B cell (primary cell): ENCODE results near the gene VEZT. TPM values are rescaled to one million over a fixed set of nuclear protein-coding genes. Genes with fewer than 3 reads are reported as not detected.
A peak's percentile ranks its signal among the peaks of the same experiment; 100 is the strongest.

Experiments
- ATAC-seq: fragments of 200-7000 bp; cut with Tn5 transposase; one replicate; pipeline ENCODE4 v1.10.0; 2021; ENCODE audit warnings: low read depth, mild to moderate bottlenecking, moderate number of reproducible peaks, moderate library complexity
- CTCF ChIA-PET: fragments of 350-600 bp; sonication (Branson Sonifier 250); formaldehyde crosslinking; loops from one replicate; lab custom pipeline; 2021; ENCODE audit warnings: antibody characterized with exemption, inconsistent platforms; lab: Charles Lee
- POLR2A ChIA-PET: fragments of 350-600 bp; sonication (Branson Sonifier 250); formaldehyde crosslinking; loops from one replicate; lab custom pipeline; 2021; ENCODE audit warnings: antibody characterized with exemption; lab: Charles Lee
- DNase-seq: peaks from one replicate; pipeline ENCODE4 v3.0.0; 2013
- H2AFZ ChIP-seq: 2 replicates; pipeline ENCODE4 v1.6.1; 2012; ENCODE audit warnings: mild to moderate bottlenecking, low read depth, low read length; ENCODE audit not compliant: insufficient read depth, poor library complexity, severe bottlenecking
- H3K27ac ChIP-seq, 2 donors: 1 replicate in 1 of 2; 2 replicates in 1 of 2; pipeline ENCODE4 v1.5.1; 2012 to 2013; ENCODE audit warnings: low read length in 2 of 2, mild to moderate bottlenecking in 2 of 2, moderate library complexity in 1 of 2
- H3K27me3 ChIP-seq, 4 experiments: fragments of 200-600 bp in 1 of 4; sonication (generic) in 1 of 4; replicated peaks in 1 of 4; 1 replicate in 2 of 4; 2 replicates in 2 of 4; pipeline versions ENCODE4 v1.6.1 to v1.7.0; 2013 to 2016; ENCODE audit warnings: low read length in 3 of 4, mild to moderate bottlenecking in 2 of 4, mixed read lengths in 1 of 4, moderate library complexity in 1 of 4; ENCODE audit not compliant: insufficient read depth in 4 of 4, control insufficient read depth in 3 of 4; ENCODE audit errors: control extremely low read depth in 1 of 4
- H3K36me3 ChIP-seq, 2 experiments: replicated peaks in 1 of 2; 1 replicate in 1 of 2; 2 replicates in 1 of 2; pipeline versions ENCODE4 v1.6.1 to v1.7.1; 2013; ENCODE audit warnings: low read length in 1 of 2; ENCODE audit not compliant: insufficient read depth in 2 of 2, control insufficient read depth in 1 of 2; ENCODE audit errors: control extremely low read depth in 1 of 2, extremely low read depth in 1 of 2
- H3K4me1 ChIP-seq, 2 donors: fragments of 200-600 bp in 1 of 2; sonication (generic) in 1 of 2; 1 replicate in 1 of 2; 2 replicates in 1 of 2; pipeline versions ENCODE4 v1.5.1 to v1.6.1; 2013 to 2017; ENCODE audit warnings: low read length in 2 of 2; ENCODE audit not compliant: control insufficient read depth in 2 of 2, insufficient read depth in 2 of 2
- H3K4me2 ChIP-seq: replicated peaks from 2 replicates; pipeline ENCODE3; 2012; ENCODE audit warnings: mild to moderate bottlenecking, low read depth, low read length; ENCODE audit not compliant: poor library complexity, severe bottlenecking
- H3K4me3 ChIP-seq, 5 experiments: fragments of 200-600 bp in 1 of 5; sonication (generic) in 1 of 5; 1 replicate in 3 of 5; 2 replicates in 2 of 5; pipeline versions ENCODE4 v1.5.1 to v1.7.0; 2011 to 2016; ENCODE audit warnings: low read length in 4 of 5, mild to moderate bottlenecking in 4 of 5, low read depth in 2 of 5, control low read depth in 1 of 5, moderate library complexity in 1 of 5; ENCODE audit not compliant: insufficient read depth in 1 of 5; ENCODE audit errors: control extremely low read depth in 1 of 5, extremely low read depth in 1 of 5
- H3K79me2 ChIP-seq: fragments of 200-600 bp; sonication (generic); one replicate; pipeline ENCODE4 v1.6.0; 2016; ENCODE audit warnings: low read length; ENCODE audit not compliant: control insufficient read depth, insufficient read depth
- H3K9ac ChIP-seq: fragments of 200-600 bp; sonication (generic); 2 replicates; pipeline ENCODE4 v1.6.1; 2017; ENCODE audit warnings: mild to moderate bottlenecking, low read length, moderate library complexity
- H3K9me3 ChIP-seq, 3 donors: one replicate each; pipeline versions ENCODE4 v1.6.1 to v1.7.1; 2013; ENCODE audit warnings: low read length in 2 of 3; ENCODE audit not compliant: control insufficient read depth in 2 of 3, insufficient read depth in 1 of 3; ENCODE audit errors: control extremely low read depth in 1 of 3
- H4K20me1 ChIP-seq: 2 replicates; pipeline ENCODE4 v1.6.0; 2012; ENCODE audit warnings: mild to moderate bottlenecking, low read length; ENCODE audit not compliant: insufficient read depth, control insufficient read depth, poor library complexity, severe bottlenecking
- H3K27ac Mint-ChIP-seq: one replicate; pipeline ENCODE4 v1.8.0; 2021; ENCODE audit warnings: mixed read lengths
- H3K27me3 Mint-ChIP-seq: one replicate; pipeline ENCODE4 v1.8.0; 2021; ENCODE audit warnings: mixed read lengths
- H3K4me1 Mint-ChIP-seq: one replicate; pipeline ENCODE4 v1.8.0; 2021; ENCODE audit warnings: mixed read lengths
- H3K4me3 Mint-ChIP-seq: one replicate; pipeline ENCODE4 v1.8.0; 2021; ENCODE audit warnings: mixed read lengths
- H3K9me3 Mint-ChIP-seq: one replicate; pipeline ENCODE4 v1.8.0; 2022; ENCODE audit warnings: mixed read lengths; ENCODE audit not compliant: insufficient read depth
- CTCF ChIP-seq: fragments of 200-600 bp; IDR thresholded peaks from one replicate; pipeline ENCODE4 v1.8.0; 2022; ENCODE audit warnings: antibody characterized with exemption, mild to moderate bottlenecking
- EZH2 ChIP-seq: IDR thresholded peaks from 2 replicates; pipeline ENCODE4 v1.6.1; 2012; ENCODE audit warnings: borderline replicate concordance, low read depth, mild to moderate bottlenecking, moderate library complexity, low read length; ENCODE audit not compliant: insufficient read depth, poor library complexity, severe bottlenecking
- WGBS: methylation state at CpG from one replicate; pipeline ENCODE4 v1.1.5; 2013; ENCODE audit warnings: missing lambda C conversion rate; ENCODE audit not compliant: insufficient coverage; 5-methylcytosine and 5-hydroxymethylcytosine counted together
- intact Hi-C: fragments of 100-400 bp; cut with micrococcal nuclease; formaldehyde crosslinking; loops from one replicate; pipeline ENCODE4 v1.10.0; 2022
- polyA plus RNA-seq: library from polyadenylated mRNA; depleted of rRNA; stranded (reverse); fragments of >200 nt; gene quantifications from 2 replicates; pipeline ENCODE4 v1.2.3, GENCODE V29; 2012
- total RNA-seq, 2 donors: library from RNA; stranded (reverse); fragments of 120-200 nt in 1 of 2; gene quantifications; 1 replicate in 1 of 2; 2 replicates in 1 of 2; pipeline versions ENCODE4 v1.2.3 to v1.2.4, GENCODE V29; 2013 to 2022

VEZT gene
- total and polyA plus RNA-seq, 2 donors (not counting 1 experiment from before 2014, with no cell fraction given): 19.9 to 61.8 TPM

GRCh38 chr12:95213928-95214327 lies 3.7 kb upstream of the VEZT start:
- intact Hi-C loops: loop anchor here (10.0 kb wide), 1 partner anchor 339 kb away; no protein-coding TSS in a partner anchor

More at GRCh38 chr12:95213928-95214327, 3.7 kb upstream of the VEZT start:
- no peak overlapping the region for H3K27ac ChIP-seq
- peaks cover 10% of the 10 kb centered on the region in 2 donors for H3K4me1 ChIP-seq
- no peak for TF ChIP-seq CTCF
- TF ChIP-seq EZH2: no peak
- 45% methylated on average over 1 of the region's 1 CpG for WGBS
- no peaks in the 10 kb centered on the region for H3K27me3 ChIP-seq
- DNase-seq (no peak), ATAC-seq (no peak)
- H3K4me1 Mint-ChIP-seq: peaks cover 22% of the 10 kb centered on the region
- ChIA-PET CTCF (interaction anchor here (1.1 to 2.3 kb wide), 2 partner anchors 12 to 66 kb away, joined by 4 to 7 read pairs; no protein-coding TSS in a partner anchor), POLR2A (interaction anchor here (0.7 kb wide), 1 partner anchor 17 kb away, joined by 3 read pairs; no protein-coding TSS in a partner anchor)
- H3K79me2 ChIP-seq: peaks cover 13% of the 10 kb centered on the region
- no peak overlapping the region for H3K4me2 ChIP-seq
- H3K4me3 Mint-ChIP-seq: peak overlapping the region; percentile 46
- no peaks in the 10 kb centered on the region for H3K9me3 ChIP-seq
- H3K27me3 Mint-ChIP-seq: no peaks in the 10 kb centered on the region
- H3K27ac Mint-ChIP-seq: no peak overlapping the region
- no peaks in the 10 kb centered on the region for H3K9me3 Mint-ChIP-seq
- no peak overlapping the region for H3K4me3 ChIP-seq
- H3K36me3 ChIP-seq: no peaks in the 10 kb centered on the region
- no peak overlapping the region for H2AFZ ChIP-seq
- no peak overlapping the region for H3K9ac ChIP-seq
- no peaks in the 10 kb centered on the region for H4K20me1 ChIP-seq
